Erythroblast (primary cell): ENCODE results near the gene CCSER1.

Experiments used
- GATA1 ChIP-seq: IDR thresholded peaks from 2 replicates; pipeline ENCODE4 v1.6.1; 2011; ENCODE audit warnings: low read depth, mild to moderate bottlenecking, control low read depth, low read length, moderate library complexity
- POLR2A ChIP-seq: IDR thresholded peaks from 2 replicates; pipeline ENCODE4 v1.6.1; 2011; ENCODE audit warnings: mild to moderate bottlenecking, low read length

DNA sequence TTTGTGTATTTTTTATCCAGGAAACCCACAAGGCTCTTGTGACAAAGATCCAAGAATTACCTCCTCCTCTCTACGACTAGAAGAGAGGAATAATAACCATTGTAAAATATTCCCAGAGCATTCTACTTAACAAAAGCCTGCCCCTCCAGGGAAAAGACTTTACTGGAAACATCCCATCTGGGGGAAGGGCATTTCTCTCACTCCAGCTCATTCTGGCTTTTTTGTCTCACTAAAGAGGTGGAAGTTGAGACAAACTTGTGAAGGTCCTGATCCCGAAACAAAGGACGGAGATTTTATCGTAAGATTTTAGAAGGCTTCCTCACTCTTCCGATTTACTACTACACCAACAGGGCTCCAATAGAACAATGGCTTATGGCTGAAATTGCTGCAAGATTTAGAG lies 1484.6 kb downstream of the CCSER1 start:
- TF ChIP-seq POLR2A = no peak
- TF ChIP-seq GATA1 = no peak
